LNCAP (cell line): ENCODE measurements around the gene GPD1.

Source experiments
- CTCF ChIP-seq: fragments of 450-650 bp; IDR thresholded peaks from 2 replicates; pipeline ENCODE4 v1.5.1; 2017; ENCODE audit warnings: mild to moderate bottlenecking

The GPD1 gene

GRCh38 chr12:50103351-50103750, 457 bp upstream of the GPD1 start:
- TF ChIP-seq CTCF = no peak

- no peak for TF ChIP-seq CTCF
Observed at GRCh38 chr12:50104417-50105366, 884 bp downstream of the GPD1 start.

GRCh38 chr12:50105913-50106450, 2.2 kb downstream of the GPD1 start:
- no peak for TF ChIP-seq CTCF

GRCh38 chr12:50106907-50107306, 3.1 kb downstream of the GPD1 start:
- no peak for TF ChIP-seq CTCF

- TF ChIP-seq CTCF = no peak
Observed at GRCh38 chr12:50107416-50108268, 3.8 kb downstream of the GPD1 start.

GRCh38 chr12:50109319-50109718, 5.5 kb downstream of the GPD1 start:
- no peak for TF ChIP-seq CTCF

GRCh38 chr12:50110127-50110761, 6.4 kb downstream of the GPD1 start:
- TF ChIP-seq CTCF = no peak
